H9 (cell line): ENCODE measurements around the gene PGM3. TPM values are rescaled to one million over a fixed set of nuclear protein-coding genes. Genes with fewer than 3 reads are reported as not detected.

ENCODE experiments used
- DNase-seq: peaks from one replicate; pipeline ENCODE4 v3.0.0-alpha.2; 2017
- H2AFZ ChIP-seq: one replicate; pipeline ENCODE4 v1.6.1; 2013; ENCODE audit warnings: mild to moderate bottlenecking, low read length, control low read depth, moderate library complexity
- H2AK5ac ChIP-seq: 2 replicates; pipeline ENCODE4 v1.6.1; 2013; ENCODE audit warnings: low read length, control low read depth, mixed read lengths; ENCODE audit not compliant: insufficient read length
- H2BK120ac ChIP-seq: one replicate; pipeline ENCODE4 v1.6.1; 2013; ENCODE audit warnings: low read depth, mild to moderate bottlenecking, low read length, control low read depth, inconsistent platforms; ENCODE audit not compliant: poor library complexity, severe bottlenecking
- H2BK12ac ChIP-seq: 2 replicates; pipeline ENCODE4 v1.6.1; 2013; ENCODE audit warnings: low read length, control low read depth, mixed read lengths, low read depth; ENCODE audit not compliant: insufficient read length
- H2BK15ac ChIP-seq: 2 replicates; pipeline ENCODE4 v1.6.1; 2013; ENCODE audit warnings: low read depth, low read length, control low read depth
- H2BK20ac ChIP-seq: one replicate; pipeline ENCODE4 v1.6.1; 2013; ENCODE audit warnings: low read depth, mild to moderate bottlenecking, low read length, control low read depth, inconsistent platforms; ENCODE audit not compliant: poor library complexity, severe bottlenecking
- H2BK5ac ChIP-seq: 2 replicates; pipeline ENCODE4 v1.6.1; 2013; ENCODE audit warnings: low read length, control low read depth, mixed read lengths; ENCODE audit not compliant: insufficient read length
- H3K14ac ChIP-seq: 2 replicates; pipeline ENCODE4 v1.6.1; 2013; ENCODE audit warnings: low read length, control low read depth; ENCODE audit not compliant: insufficient read depth
- H3K18ac ChIP-seq: 2 replicates; pipeline ENCODE4 v1.6.1; 2013; ENCODE audit warnings: low read depth, mild to moderate bottlenecking, mixed read lengths, low read length, control low read depth; ENCODE audit not compliant: insufficient read length
- H3K23ac ChIP-seq: 2 replicates; pipeline ENCODE4 v1.6.1; 2013; ENCODE audit warnings: low read length, control low read depth, mixed read lengths, low read depth; ENCODE audit not compliant: insufficient read length
- H3K23me2 ChIP-seq: 2 replicates; pipeline ENCODE4 v1.6.1; 2013; ENCODE audit warnings: low read depth, mild to moderate bottlenecking, mixed read lengths, low read length, control low read depth; ENCODE audit not compliant: insufficient read length, poor library complexity, severe bottlenecking
- H3K27ac ChIP-seq: 2 replicates; pipeline ENCODE4 v1.5.1; 2013; ENCODE audit warnings: low read length, control low read depth, mixed read lengths, low read depth; ENCODE audit not compliant: insufficient read length
- H3K27me3 ChIP-seq: 2 replicates; pipeline ENCODE4 v1.6.1; 2013; ENCODE audit warnings: low read length, control low read depth, inconsistent platforms; ENCODE audit not compliant: insufficient read depth
- H3K4ac ChIP-seq: 2 replicates; pipeline ENCODE4 v1.6.1; 2013; ENCODE audit warnings: low read depth, mild to moderate bottlenecking, control low read depth, inconsistent platforms, low read length, moderate library complexity
- H3K4me1 ChIP-seq: 2 replicates; pipeline ENCODE4 v1.6.1; 2013; ENCODE audit warnings: low read length, control low read depth, inconsistent platforms; ENCODE audit not compliant: insufficient read depth
- H3K4me2 ChIP-seq: 2 replicates; pipeline ENCODE4 v1.6.1; 2013; ENCODE audit warnings: low read length, control low read depth, mixed read lengths; ENCODE audit not compliant: insufficient read length, insufficient read depth
- H3K56ac ChIP-seq: 2 replicates; pipeline ENCODE4 v1.6.1; 2013; ENCODE audit warnings: low read depth, mild to moderate bottlenecking, mixed read lengths, low read length, control low read depth; ENCODE audit not compliant: insufficient read length
- H3K79me1 ChIP-seq: 2 replicates; pipeline ENCODE4 v1.6.1; 2013; ENCODE audit warnings: low read depth, mild to moderate bottlenecking, moderate library complexity, low read length, control low read depth, inconsistent platforms; ENCODE audit not compliant: insufficient read depth, poor library complexity, severe bottlenecking
- H3K79me2 ChIP-seq: 2 replicates; pipeline ENCODE4 v1.6.1; 2013; ENCODE audit warnings: low read length, control low read depth, inconsistent platforms; ENCODE audit not compliant: insufficient read depth
- H3K9ac ChIP-seq: 2 replicates; pipeline ENCODE4 v1.6.1; 2013; ENCODE audit warnings: low read length, control low read depth, mixed read lengths; ENCODE audit not compliant: insufficient read length; ENCODE audit errors: extremely low read depth
- H3K9me3 ChIP-seq: one replicate; pipeline ENCODE4 v1.6.1; 2013; ENCODE audit warnings: low read depth, low read length, inconsistent platforms; ENCODE audit not compliant: control insufficient read depth
- H3T11ph ChIP-seq: one replicate; pipeline ENCODE4 v1.6.1; 2013; ENCODE audit warnings: mild to moderate bottlenecking, low read length, control low read depth, inconsistent platforms
- H4K20me1 ChIP-seq: one replicate; pipeline ENCODE4 v1.6.1; 2013; ENCODE audit not compliant: control insufficient read depth, insufficient read length, insufficient read depth
- H4K5ac ChIP-seq: 2 replicates; pipeline ENCODE4 v1.6.1; 2013; ENCODE audit warnings: low read depth, mild to moderate bottlenecking, mixed read lengths, low read length, control low read depth; ENCODE audit not compliant: insufficient read length
- H4K8ac ChIP-seq: replicated peaks from 2 replicates; pipeline ENCODE4 v1.6.1; 2013; ENCODE audit warnings: low read length, control low read depth, mixed read lengths, low read depth; ENCODE audit not compliant: insufficient read length
- H4K91ac ChIP-seq: 2 replicates; pipeline ENCODE4 v1.6.1; 2013; ENCODE audit warnings: low read depth, mild to moderate bottlenecking, moderate library complexity, mixed read lengths, low read length, control low read depth; ENCODE audit not compliant: insufficient read length
- H3K27ac Mint-ChIP-seq, 3 experiments: 2 replicates in 2 of 3; 3 replicates in 1 of 3; pipeline ENCODE4 v1.8.0; 2020 to 2021; ENCODE audit warnings: mixed read lengths in 3 of 3, mild to moderate bottlenecking in 1 of 3, moderate library complexity in 1 of 3
- H3K27me3 Mint-ChIP-seq: 2 replicates; pipeline ENCODE4 v1.8.0; 2021; ENCODE audit warnings: low read depth, mild to moderate bottlenecking, moderate library complexity, mixed read lengths
- H3K36me3 Mint-ChIP-seq, 3 experiments: 2 replicates in 2 of 3; 3 replicates in 1 of 3; pipeline ENCODE4 v1.8.0; 2020 to 2021; ENCODE audit warnings: low read depth in 3 of 3, mixed read lengths in 3 of 3; ENCODE audit not compliant: insufficient read depth in 1 of 3
- H3K4me1 Mint-ChIP-seq, 2 experiments: 2 replicates each; pipeline ENCODE4 v1.8.0; 2020; ENCODE audit warnings: mixed read lengths in 2 of 2
- H3K4me3 Mint-ChIP-seq, 2 experiments: 2 replicates in 1 of 2; 3 replicates in 1 of 2; pipeline ENCODE4 v1.8.0; 2020 to 2021; ENCODE audit warnings: mild to moderate bottlenecking in 2 of 2, mixed read lengths in 2 of 2, moderate library complexity in 1 of 2
- H3K9me3 Mint-ChIP-seq, 2 experiments: 2 replicates in 1 of 2; 3 replicates in 1 of 2; pipeline ENCODE4 v1.8.0; 2020; ENCODE audit warnings: mild to moderate bottlenecking in 2 of 2, mixed read lengths in 2 of 2, moderate library complexity in 1 of 2
- CTCF ChIP-seq: fragments of 200-600 bp; sonication (generic); conservative IDR thresholded peaks from 3 replicates; pipeline ENCODE4 v1.8.0; 2021; ENCODE audit warnings: antibody characterized with exemption, mild to moderate bottlenecking
- WGBS: extraction: QIAGEN DNeasy Blood & Tissue Kit; methylation state at CpG from one replicate; pipeline ENCODE4 v1.1.7; 2013; ENCODE audit warnings: missing lambda C conversion rate, low lambda C conversion rate, mixed read lengths; ENCODE audit not compliant: insufficient read length; ENCODE audit errors: extremely low coverage; 5-methylcytosine and 5-hydroxymethylcytosine counted together
- total RNA-seq: library from RNA; stranded (reverse); gene quantifications from 2 replicates; pipeline ENCODE4 v1.2.1, GENCODE V29; 2021

PGM3 gene
- total RNA-seq, 1 experiment from 2014 or later: 69.3 TPM

DNA sequence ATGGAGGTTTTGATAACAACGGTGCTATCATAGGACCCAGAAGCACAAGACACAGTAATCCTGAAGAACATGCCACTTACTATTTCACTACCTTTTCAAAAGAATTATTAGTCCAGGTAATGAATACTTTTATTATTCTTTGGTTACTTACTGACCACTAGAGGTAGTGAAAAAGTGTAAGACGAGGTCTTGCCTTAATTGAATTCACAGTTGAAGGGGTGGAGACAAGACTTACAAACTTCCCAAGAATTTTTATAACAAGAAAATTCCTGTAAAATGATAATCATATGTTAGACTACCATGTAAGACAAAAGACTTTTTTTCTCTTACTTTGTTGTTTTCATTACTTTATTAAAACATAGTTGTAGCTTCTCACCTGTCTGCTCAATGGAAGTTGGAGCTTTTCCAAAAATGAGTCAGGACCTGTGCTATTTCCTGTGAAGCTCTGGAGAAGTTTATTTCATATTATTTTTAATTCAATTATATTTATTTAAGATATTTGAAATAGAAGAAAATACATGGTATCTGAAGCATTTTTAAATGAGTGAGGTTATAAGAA is 73.2 kb downstream of the PGM3 start:
- peaks cover 0 to 19% (median 13%) of the 10 kb centered on the region in 3 experiments; a peak in 5 of 7 replicates for H3K36me3 Mint-ChIP-seq
- H3K4me3 Mint-ChIP-seq: no peak overlapping the region
- no peak overlapping the region for H2BK20ac ChIP-seq
- H3K4me1 ChIP-seq: no peaks in the 10 kb centered on the region
- no peaks in the 10 kb centered on the region for H3K27me3 ChIP-seq
- H3K18ac ChIP-seq: no peak overlapping the region
- H2BK120ac ChIP-seq: no peak overlapping the region
- no CpG with 5 or more reads among the region's 2 CpGs for WGBS
- no peaks in the 10 kb centered on the region for H3K79me2 ChIP-seq
- H4K5ac ChIP-seq: no peak overlapping the region
- no peak overlapping the region for H2AK5ac ChIP-seq
- H3K9me3 Mint-ChIP-seq: no peaks in the 10 kb centered on the region
- H3K9me3 ChIP-seq: no peaks in the 10 kb centered on the region
- no peaks in the 10 kb centered on the region for H4K20me1 ChIP-seq
- no peaks in the 10 kb centered on the region for H3K23me2 ChIP-seq
- no peak overlapping the region for H2BK12ac ChIP-seq
- H4K8ac ChIP-seq: no peak overlapping the region
- H3K4me2 ChIP-seq: no peak overlapping the region
- H3K9ac ChIP-seq: no peak overlapping the region
- no peaks in the 10 kb centered on the region for H3K79me1 ChIP-seq
- TF ChIP-seq CTCF: no peak
- no peak overlapping the region for H3K4ac ChIP-seq
- no peak overlapping the region for H3T11ph ChIP-seq
- no peaks in the 10 kb centered on the region for H3K4me1 Mint-ChIP-seq
- no peak overlapping the region for H3K14ac ChIP-seq
- no peak overlapping the region for H2BK5ac ChIP-seq
- no peak overlapping the region for H2AFZ ChIP-seq
- H3K27me3 Mint-ChIP-seq: no peaks in the 10 kb centered on the region
- H3K27ac ChIP-seq: no peak overlapping the region
- H3K56ac ChIP-seq: no peak overlapping the region
- no peak overlapping the region for H3K27ac Mint-ChIP-seq
- no peak overlapping the region for H3K23ac ChIP-seq
- no peak overlapping the region for H2BK15ac ChIP-seq
- no peak overlapping the region for H4K91ac ChIP-seq
- DNase-seq: no peak
